H1 (cell line): ENCODE measurements around the gene PLSCR5.

ENCODE experiments used
- EZH2 ChIP-seq: fragments of 200-600 bp; sonication (generic); IDR thresholded peaks from 2 replicates; pipeline ENCODE4 v1.7.1; 2012; ENCODE audit warnings: low read depth, mild to moderate bottlenecking, moderate library complexity, low read length, inconsistent platforms; ENCODE audit not compliant: severe bottlenecking
- RAD21 ChIP-seq, 2 experiments: IDR thresholded peaks in 1 of 2; conservative IDR thresholded peaks in 1 of 2; 2 replicates each; pipeline ENCODE4 v1.6.1; 2011; ENCODE audit warnings: low read depth in 2 of 2, low read length in 2 of 2, improper control_type of control experiment in 1 of 2, inconsistent platforms in 1 of 2, mild to moderate bottlenecking in 1 of 2, moderate library complexity in 1 of 2
- SRF ChIP-seq: IDR thresholded peaks from 2 replicates; pipeline ENCODE4 v1.6.1; 2011; ENCODE audit warnings: mild to moderate bottlenecking, low read depth, low read length, moderate library complexity
- TBP ChIP-seq: IDR thresholded peaks from 2 replicates; pipeline ENCODE4 v1.6.1; 2011; ENCODE audit warnings: low read depth, low read length, improper control_type of control experiment
- TF ChIP-seq, protein P1 (sequence below), 3 experiments: IDR thresholded peaks; 1 replicate in 2 of 3; 2 replicates in 1 of 3; pipeline versions ENCODE4 v1.5.1 to v1.6.1; 2011; ENCODE audit warnings: low read length in 3 of 3, mild to moderate bottlenecking in 3 of 3, inconsistent platforms in 2 of 3, low read depth in 1 of 3, moderate library complexity in 1 of 3; ENCODE audit not compliant: insufficient read depth in 1 of 3; ENCODE audit errors: control extremely low read depth in 1 of 3

DNA sequence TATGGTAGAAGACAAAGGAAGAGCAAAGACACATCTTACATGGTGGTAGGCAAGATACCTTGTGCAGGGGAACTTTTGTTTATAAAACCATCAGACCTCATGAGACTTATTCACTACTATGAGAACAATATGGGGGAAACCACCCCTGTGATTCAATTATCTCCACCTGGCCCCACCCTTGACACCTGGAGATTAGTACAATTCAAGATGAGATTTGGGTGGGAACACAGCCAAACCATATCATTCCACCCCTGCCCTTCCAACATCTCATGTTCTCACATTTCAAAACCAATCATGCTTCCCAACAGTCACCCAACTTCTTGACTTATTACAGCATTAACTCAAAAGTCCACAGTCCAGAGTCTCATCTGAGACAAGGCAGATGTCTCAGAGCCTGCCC is 39.0 kb downstream of the PLSCR5 start:
- TF ChIP-seq EZH2, result no peak
- no peak for TF ChIP-seq RAD21 (IDR thresholded peaks at IDR 0.05 in 1 of 2, conservative IDR thresholded peaks at IDR 0.05 in 1 of 2; ENCODE audit: low read depth in 2 of 2, low read length in 2 of 2)
- TF ChIP-seq, protein P1, sequence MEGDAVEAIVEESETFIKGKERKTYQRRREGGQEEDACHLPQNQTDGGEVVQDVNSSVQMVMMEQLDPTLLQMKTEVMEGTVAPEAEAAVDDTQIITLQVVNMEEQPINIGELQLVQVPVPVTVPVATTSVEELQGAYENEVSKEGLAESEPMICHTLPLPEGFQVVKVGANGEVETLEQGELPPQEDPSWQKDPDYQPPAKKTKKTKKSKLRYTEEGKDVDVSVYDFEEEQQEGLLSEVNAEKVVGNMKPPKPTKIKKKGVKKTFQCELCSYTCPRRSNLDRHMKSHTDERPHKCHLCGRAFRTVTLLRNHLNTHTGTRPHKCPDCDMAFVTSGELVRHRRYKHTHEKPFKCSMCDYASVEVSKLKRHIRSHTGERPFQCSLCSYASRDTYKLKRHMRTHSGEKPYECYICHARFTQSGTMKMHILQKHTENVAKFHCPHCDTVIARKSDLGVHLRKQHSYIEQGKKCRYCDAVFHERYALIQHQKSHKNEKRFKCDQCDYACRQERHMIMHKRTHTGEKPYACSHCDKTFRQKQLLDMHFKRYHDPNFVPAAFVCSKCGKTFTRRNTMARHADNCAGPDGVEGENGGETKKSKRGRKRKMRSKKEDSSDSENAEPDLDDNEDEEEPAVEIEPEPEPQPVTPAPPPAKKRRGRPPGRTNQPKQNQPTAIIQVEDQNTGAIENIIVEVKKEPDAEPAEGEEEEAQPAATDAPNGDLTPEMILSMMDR (IDR thresholded peaks at IDR 0.05; ENCODE audit: control extremely low read depth in 1 of 3, insufficient read depth in 1 of 3, low read depth in 1 of 3, low read length in 3 of 3), result no peak
- TF ChIP-seq TBP, result no peak
- no peak for TF ChIP-seq SRF
